Measurements from ENCODE around the gene DHX32. TPM values are rescaled to one million over a fixed set of nuclear protein-coding genes. Genes with fewer than 3 reads are reported as not detected.

The DHX32 gene
- total and polyA plus RNA-seq, 2 donors (not counting 1 experiment from before 2014, with no cell fraction given) = 5.2 to 12.4 TPM

DNA sequence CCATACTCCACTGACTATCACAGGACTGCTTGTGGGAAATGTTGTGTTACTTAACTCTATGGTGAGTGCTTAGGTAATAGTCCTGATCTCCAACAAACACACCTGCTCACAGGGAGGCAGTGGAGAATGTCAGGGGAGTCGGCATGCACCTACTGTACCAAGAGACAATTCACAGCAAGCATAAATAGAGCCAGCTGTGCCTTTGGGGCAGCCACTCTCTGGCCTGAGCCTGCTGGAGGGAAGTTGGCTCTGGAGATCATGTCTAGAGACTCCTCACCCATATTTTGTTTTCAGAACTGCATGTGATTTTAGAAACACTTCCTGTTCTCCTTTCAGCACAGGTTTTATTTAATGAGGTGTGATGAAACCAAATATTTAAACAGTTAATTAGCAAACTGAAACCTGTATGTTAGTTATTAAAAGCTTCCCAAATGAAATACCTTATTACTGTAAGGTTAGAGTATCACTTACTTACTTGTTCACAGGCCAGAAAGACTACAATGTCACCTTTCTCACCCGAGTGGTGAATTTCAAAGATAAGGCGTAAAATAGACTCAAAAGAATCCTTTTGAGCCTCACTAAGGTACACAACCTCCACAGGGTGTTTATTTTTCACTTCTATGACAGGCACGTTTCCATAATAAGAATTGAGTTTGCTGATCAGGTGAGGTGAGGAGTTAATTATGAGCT lies 21.8 kb downstream of the DHX32 start:
- ChIA-PET CTCF (interaction anchor here (1.0 to 1.1 kb wide), 2 partner anchors 9 to 10 kb away, joined by 3 read pairs; no protein-coding TSS in a partner anchor), POLR2A (no interaction called here)
- no peaks in the 10 kb centered on the region for H4K20me1 ChIP-seq (ENCODE audit: control insufficient read depth, insufficient read depth, low read length, poor library complexity, severe bottlenecking)
- H3K79me2 ChIP-seq (ENCODE audit: control insufficient read depth, insufficient read depth, low read length) = no peaks in the 10 kb centered on the region
- no peaks in the 10 kb centered on the region for H3K4me1 ChIP-seq (ENCODE audit: control insufficient read depth in 2 of 2, insufficient read depth in 2 of 2, low read length in 2 of 2)
- H3K27me3 ChIP-seq (replicated peaks in 1 of 4; ENCODE audit: control extremely low read depth in 1 of 4, control insufficient read depth in 3 of 4, insufficient read depth in 4 of 4, low read length in 3 of 4) = no peaks in the 10 kb centered on the region
- Mint-ChIP-seq H3K4me1 (no peaks in the 10 kb centered on the region), H3K4me3 (no peak overlapping the region), H3K27ac (no peak overlapping the region), H3K9me3 (ENCODE audit: insufficient read depth) (no peaks in the 10 kb centered on the region), H3K27me3 (no peaks in the 10 kb centered on the region)
- no peak for DNase-seq
- no peak overlapping the region for H3K4me3 ChIP-seq (ENCODE audit: control extremely low read depth in 1 of 5, extremely low read depth in 1 of 5, insufficient read depth in 1 of 5, low read depth in 2 of 5, low read length in 4 of 5)
- no peak overlapping the region for H2AFZ ChIP-seq (ENCODE audit: insufficient read depth, low read depth, low read length, poor library complexity, severe bottlenecking)
- no peak overlapping the region for H3K9ac ChIP-seq (ENCODE audit: low read length)
- intact Hi-C loops (cut with micrococcal nuclease) = no loop called here
- H3K36me3 ChIP-seq (replicated peaks in 1 of 2; ENCODE audit: control extremely low read depth in 1 of 2, control insufficient read depth in 1 of 2, extremely low read depth in 1 of 2, insufficient read depth in 2 of 2, low read length in 1 of 2) = no peaks in the 10 kb centered on the region
- ATAC-seq (ENCODE audit: low read depth) = no peak
- no CpG with 5 or more reads among the region's 4 CpGs for WGBS (ENCODE audit: insufficient coverage)
- no peak overlapping the region for H3K27ac ChIP-seq (ENCODE audit: low read length in 2 of 2)
- H3K4me2 ChIP-seq (replicated peaks; ENCODE audit: low read depth, low read length, poor library complexity, severe bottlenecking) = no peak overlapping the region
- TF ChIP-seq, protein P1, sequence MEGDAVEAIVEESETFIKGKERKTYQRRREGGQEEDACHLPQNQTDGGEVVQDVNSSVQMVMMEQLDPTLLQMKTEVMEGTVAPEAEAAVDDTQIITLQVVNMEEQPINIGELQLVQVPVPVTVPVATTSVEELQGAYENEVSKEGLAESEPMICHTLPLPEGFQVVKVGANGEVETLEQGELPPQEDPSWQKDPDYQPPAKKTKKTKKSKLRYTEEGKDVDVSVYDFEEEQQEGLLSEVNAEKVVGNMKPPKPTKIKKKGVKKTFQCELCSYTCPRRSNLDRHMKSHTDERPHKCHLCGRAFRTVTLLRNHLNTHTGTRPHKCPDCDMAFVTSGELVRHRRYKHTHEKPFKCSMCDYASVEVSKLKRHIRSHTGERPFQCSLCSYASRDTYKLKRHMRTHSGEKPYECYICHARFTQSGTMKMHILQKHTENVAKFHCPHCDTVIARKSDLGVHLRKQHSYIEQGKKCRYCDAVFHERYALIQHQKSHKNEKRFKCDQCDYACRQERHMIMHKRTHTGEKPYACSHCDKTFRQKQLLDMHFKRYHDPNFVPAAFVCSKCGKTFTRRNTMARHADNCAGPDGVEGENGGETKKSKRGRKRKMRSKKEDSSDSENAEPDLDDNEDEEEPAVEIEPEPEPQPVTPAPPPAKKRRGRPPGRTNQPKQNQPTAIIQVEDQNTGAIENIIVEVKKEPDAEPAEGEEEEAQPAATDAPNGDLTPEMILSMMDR (IDR thresholded peaks at IDR 0.05) = no peak
- no peaks in the 10 kb centered on the region for H3K9me3 ChIP-seq (ENCODE audit: control extremely low read depth in 1 of 3, control insufficient read depth in 2 of 3, insufficient read depth in 1 of 3, low read length in 2 of 3)

DNA sequence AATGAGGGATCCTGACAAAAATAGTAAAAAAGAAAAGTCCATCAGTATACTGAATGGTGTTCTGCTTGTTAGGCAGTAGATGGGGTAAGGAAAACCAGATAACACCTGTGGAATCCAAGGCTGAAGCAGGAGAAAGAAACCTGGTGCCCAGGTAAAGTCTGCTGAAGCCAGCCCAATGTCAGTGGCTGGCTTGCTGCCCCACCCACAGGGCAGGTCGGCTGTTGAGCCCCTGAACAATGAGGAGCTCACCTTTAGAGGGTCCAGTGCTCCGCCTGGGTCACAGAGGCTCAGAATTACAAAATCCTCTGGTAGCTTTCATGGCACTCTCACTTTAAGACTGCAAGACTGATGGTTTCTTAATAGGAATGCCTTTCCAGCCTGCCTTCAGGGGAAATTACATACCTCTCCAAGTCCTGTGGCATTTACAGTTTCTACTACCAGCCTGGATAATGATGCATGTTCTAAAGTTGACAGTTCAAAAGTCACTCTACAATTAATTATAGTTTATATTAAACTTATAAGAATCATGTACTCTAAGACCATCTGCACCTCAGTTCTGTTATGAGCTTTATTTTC lies 23.8 kb downstream of the DHX32 start:
- no peaks in the 10 kb centered on the region for H4K20me1 ChIP-seq (ENCODE audit: control insufficient read depth, insufficient read depth, low read length, poor library complexity, severe bottlenecking)
- 100% methylated on average over 2 of the region's 2 CpGs for WGBS (ENCODE audit: insufficient coverage)
- H3K4me3 ChIP-seq (ENCODE audit: control extremely low read depth in 1 of 5, extremely low read depth in 1 of 5, insufficient read depth in 1 of 5, low read depth in 2 of 5, low read length in 4 of 5) = no peak overlapping the region
- peaks cover 0 to 2% of the 10 kb centered on the region in 2 experiments for H3K36me3 ChIP-seq (replicated peaks in 1 of 2; ENCODE audit: control extremely low read depth in 1 of 2, control insufficient read depth in 1 of 2, extremely low read depth in 1 of 2, insufficient read depth in 2 of 2, low read length in 1 of 2)
- no peaks in the 10 kb centered on the region for H3K79me2 ChIP-seq (ENCODE audit: control insufficient read depth, insufficient read depth, low read length)
- no peaks in the 10 kb centered on the region for H3K27me3 Mint-ChIP-seq
- no peaks in the 10 kb centered on the region for H3K9me3 ChIP-seq (ENCODE audit: control extremely low read depth in 1 of 3, control insufficient read depth in 2 of 3, insufficient read depth in 1 of 3, low read length in 2 of 3)
- H3K9ac ChIP-seq (ENCODE audit: low read length) = no peak overlapping the region
- TF ChIP-seq, protein P1 (IDR thresholded peaks at IDR 0.05) = no peak
- TF ChIP-seq EZH2 (IDR thresholded peaks at IDR 0.05; ENCODE audit: borderline replicate concordance, insufficient read depth, low read depth, low read length, poor library complexity, severe bottlenecking) = no peak
- H3K4me1 Mint-ChIP-seq = no peaks in the 10 kb centered on the region
- ATAC-seq (ENCODE audit: low read depth) = no peak
- no peak overlapping the region for H3K4me3 Mint-ChIP-seq
- no peak for DNase-seq
- H3K9me3 Mint-ChIP-seq (ENCODE audit: insufficient read depth) = no peaks in the 10 kb centered on the region
- H2AFZ ChIP-seq (ENCODE audit: insufficient read depth, low read depth, low read length, poor library complexity, severe bottlenecking) = no peak overlapping the region
- no peaks in the 10 kb centered on the region for H3K4me1 ChIP-seq (ENCODE audit: control insufficient read depth in 2 of 2, insufficient read depth in 2 of 2, low read length in 2 of 2)
- no peaks in the 10 kb centered on the region for H3K27me3 ChIP-seq (replicated peaks in 1 of 4; ENCODE audit: control extremely low read depth in 1 of 4, control insufficient read depth in 3 of 4, insufficient read depth in 4 of 4, low read length in 3 of 4)
- intact Hi-C loops (cut with micrococcal nuclease) = no loop called here
- ChIA-PET POLR2A (no interaction called here), CTCF (interaction anchor here (1.8 kb wide), 1 partner anchor 11 kb away, joined by 6 read pairs; no protein-coding TSS in a partner anchor)
- no peak overlapping the region for H3K27ac ChIP-seq (ENCODE audit: low read length in 2 of 2)
- no peak overlapping the region for H3K27ac Mint-ChIP-seq
- no peak overlapping the region for H3K4me2 ChIP-seq (replicated peaks; ENCODE audit: low read depth, low read length, poor library complexity, severe bottlenecking)
